ENCODE data around the gene SLC2A8.

Gene SLC2A8

DNA sequence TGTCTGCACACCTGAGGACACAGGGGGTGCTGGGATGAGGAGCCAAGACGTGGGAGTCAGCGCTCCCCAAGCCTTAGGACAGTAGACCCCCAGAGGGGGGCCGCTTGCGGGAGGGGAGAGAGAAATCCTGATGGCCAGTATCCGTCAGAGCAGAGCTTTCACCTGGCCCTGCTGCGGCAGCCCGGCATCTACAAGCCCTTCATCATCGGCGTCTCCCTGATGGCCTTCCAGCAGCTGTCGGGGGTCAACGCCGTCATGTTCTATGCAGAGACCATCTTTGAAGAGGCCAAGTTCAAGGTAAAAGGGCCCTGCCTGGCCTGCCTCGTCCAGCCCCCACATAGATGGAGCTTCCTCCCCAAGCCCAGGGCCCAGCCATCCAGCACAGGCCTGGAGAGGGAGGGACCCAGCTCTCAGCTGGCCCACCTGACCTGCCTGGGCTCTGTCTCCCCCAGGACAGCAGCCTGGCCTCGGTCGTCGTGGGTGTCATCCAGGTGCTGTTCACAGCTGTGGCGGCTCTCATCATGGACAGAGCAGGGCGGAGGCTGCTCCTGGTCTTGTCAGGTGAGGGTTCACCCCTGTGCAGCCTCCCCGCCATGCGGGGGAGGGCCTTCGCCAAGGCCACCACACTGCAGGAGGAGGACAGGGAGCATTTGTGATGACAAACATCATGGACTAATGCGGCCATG lies 6.7 kb downstream of the SLC2A8 start:
- CTCF ChIA-PET: no interaction called here
- POLR2A ChIA-PET: interaction anchor here (1.1 kb wide), 1 partner anchor 15 kb away, joined by 3 read pairs; no protein-coding TSS in a partner anchor
- no peak for DNase-seq (ENCODE audit: extremely low spot score)
- no peak for TF ChIP-seq BHLHE40 (IDR thresholded peaks at IDR 0.05; ENCODE audit: borderline replicate concordance)
- TF ChIP-seq CTBP1 (IDR thresholded peaks at IDR 0.05; ENCODE audit: borderline replicate concordance): no peak
- TF ChIP-seq NFRKB (IDR thresholded peaks at IDR 0.05): no peak

GRCh38 chr9:127404631-127405030 lies 7.7 kb downstream of the SLC2A8 start:
- ChIA-PET POLR2A (no interaction called here), CTCF (no interaction called here)
- TF ChIP-seq HDGF (IDR thresholded peaks at IDR 0.05; ENCODE audit: borderline replicate concordance): no peak
- TF ChIP-seq FOXK2 (IDR thresholded peaks at IDR 0.05): no peak

DNA sequence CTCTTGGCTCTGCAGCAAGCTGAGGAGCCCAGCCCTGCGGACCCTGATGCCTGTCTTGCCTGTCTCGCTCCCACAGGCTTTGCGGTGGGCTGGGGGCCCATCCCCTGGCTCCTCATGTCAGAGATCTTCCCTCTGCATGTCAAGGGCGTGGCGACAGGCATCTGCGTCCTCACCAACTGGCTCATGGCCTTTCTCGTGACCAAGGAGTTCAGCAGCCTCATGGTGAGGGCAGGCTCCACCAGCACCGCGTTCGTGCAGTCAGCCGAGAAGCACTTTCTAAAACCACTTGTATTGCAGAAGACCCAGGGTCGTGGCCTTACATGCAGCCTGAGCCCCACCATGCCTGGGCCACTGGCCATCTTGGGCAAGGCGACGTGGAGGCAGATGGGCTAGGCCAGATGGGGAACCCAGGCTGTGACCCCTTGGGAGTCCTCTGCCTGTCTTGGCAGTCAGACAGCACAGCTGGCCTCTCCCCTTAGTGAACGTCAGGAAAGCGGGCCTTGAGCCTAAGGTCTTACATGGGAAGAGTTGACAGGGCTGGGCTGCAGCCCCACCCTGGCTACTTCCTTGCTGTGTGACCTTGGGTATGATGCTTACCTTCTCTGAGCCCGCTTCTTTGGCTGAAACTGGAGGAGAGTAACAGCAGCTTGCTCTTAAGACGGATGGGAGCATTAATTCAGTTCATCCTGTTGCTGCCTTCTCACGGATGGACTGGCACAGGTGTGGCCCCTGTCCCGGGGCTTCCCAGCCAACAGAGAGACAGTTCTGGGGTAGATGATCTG lies 8.6 kb downstream of the SLC2A8 start:
- DNase-seq (ENCODE audit: extremely low spot score): no peak
- ChIA-PET POLR2A (no interaction called here), CTCF (no interaction called here)
- TF ChIP-seq NFRKB (IDR thresholded peaks at IDR 0.05) (no peak), ZNF384 (IDR thresholded peaks at IDR 0.05) (no peak)

More at GRCh38 chr9:127404631-127405030, 7.7 kb downstream of the SLC2A8 start:
- no peak for DNase-seq (ENCODE audit: extremely low spot score)

DNA sequence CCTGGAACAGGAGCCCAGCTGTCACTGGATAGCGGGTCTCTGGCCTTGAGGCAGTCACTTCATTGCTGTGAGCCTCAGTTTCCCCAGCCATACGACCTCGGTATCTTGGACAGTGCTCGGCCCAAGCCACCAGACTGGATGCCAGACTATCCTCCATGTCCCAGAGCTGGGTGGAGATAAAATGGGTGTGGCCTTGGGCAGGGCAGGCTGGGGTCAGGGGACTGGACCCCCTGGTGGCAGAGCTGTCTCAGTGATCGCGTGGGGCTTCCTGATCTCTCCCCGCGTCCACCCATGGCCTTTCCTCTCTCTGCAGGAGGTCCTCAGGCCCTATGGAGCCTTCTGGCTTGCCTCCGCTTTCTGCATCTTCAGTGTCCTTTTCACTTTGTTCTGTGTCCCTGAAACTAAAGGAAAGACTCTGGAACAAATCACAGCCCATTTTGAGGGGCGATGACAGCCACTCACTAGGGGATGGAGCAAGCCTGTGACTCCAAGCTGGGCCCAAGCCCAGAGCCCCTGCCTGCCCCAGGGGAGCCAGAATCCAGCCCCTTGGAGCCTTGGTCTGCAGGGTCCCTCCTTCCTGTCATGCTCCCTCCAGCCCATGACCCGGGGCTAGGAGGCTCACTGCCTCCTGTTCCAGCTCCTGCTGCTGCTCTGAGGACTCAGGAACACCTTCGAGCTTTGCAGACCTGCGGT lies 10.0 kb downstream of the SLC2A8 start:
- CTCF ChIA-PET: no interaction called here

GRCh38 chr9:127407492-127407843 lies 10.5 kb downstream of the SLC2A8 start:
- ChIA-PET CTCF (no interaction called here), POLR2A (interaction anchor here (1.0 to 1.4 kb wide), 5 partner anchors 11 to 183 kb away, joined by 3 to 4 read pairs (median 4); partner anchors contain the start of genes SLC2A8 and ZNF79)
- TF ChIP-seq SP1 (IDR thresholded peaks at IDR 0.05) (no peak), SUZ12 (IDR thresholded peaks at IDR 0.05) (no peak), CTBP1 (IDR thresholded peaks at IDR 0.05; ENCODE audit: borderline replicate concordance) (no peak), HDGF (IDR thresholded peaks at IDR 0.05; ENCODE audit: borderline replicate concordance) (no peak), NFRKB (IDR thresholded peaks at IDR 0.05) (no peak), FOXM1 (IDR thresholded peaks at IDR 0.05; ENCODE audit: borderline replicate concordance) (no peak), FOXA1 (IDR thresholded peaks at IDR 0.05) (no peak)
- TF ChIP-seq, protein P1, sequence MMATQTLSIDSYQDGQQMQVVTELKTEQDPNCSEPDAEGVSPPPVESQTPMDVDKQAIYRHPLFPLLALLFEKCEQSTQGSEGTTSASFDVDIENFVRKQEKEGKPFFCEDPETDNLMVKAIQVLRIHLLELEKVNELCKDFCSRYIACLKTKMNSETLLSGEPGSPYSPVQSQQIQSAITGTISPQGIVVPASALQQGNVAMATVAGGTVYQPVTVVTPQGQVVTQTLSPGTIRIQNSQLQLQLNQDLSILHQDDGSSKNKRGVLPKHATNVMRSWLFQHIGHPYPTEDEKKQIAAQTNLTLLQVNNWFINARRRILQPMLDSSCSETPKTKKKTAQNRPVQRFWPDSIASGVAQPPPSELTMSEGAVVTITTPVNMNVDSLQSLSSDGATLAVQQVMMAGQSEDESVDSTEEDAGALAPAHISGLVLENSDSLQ (IDR thresholded peaks at IDR 0.05): no peak
- no peak for DNase-seq (ENCODE audit: extremely low spot score)

More for the DNA sequence above, 10.0 kb downstream of the SLC2A8 start:
- POLR2A ChIA-PET: interaction anchor here (1.0 to 1.4 kb wide), 4 partner anchors 10 to 182 kb away, joined by 3 to 4 read pairs (median 4); partner anchors contain the start of gene SLC2A8
- no peak for DNase-seq (ENCODE audit: extremely low spot score)
- TF ChIP-seq SUZ12 (IDR thresholded peaks at IDR 0.05) (no peak), SP1 (IDR thresholded peaks at IDR 0.05) (no peak), HDGF (IDR thresholded peaks at IDR 0.05; ENCODE audit: borderline replicate concordance) (no peak), CTBP1 (IDR thresholded peaks at IDR 0.05; ENCODE audit: borderline replicate concordance) (no peak), ZNF384 (IDR thresholded peaks at IDR 0.05) (no peak), NFRKB (IDR thresholded peaks at IDR 0.05) (no peak), TARDBP (IDR thresholded peaks at IDR 0.05) (no peak), L3MBTL2 (conservative IDR thresholded peaks at IDR 0.05) (no peak), FOXM1 (IDR thresholded peaks at IDR 0.05; ENCODE audit: borderline replicate concordance) (no peak), FOXA1 (IDR thresholded peaks at IDR 0.05) (no peak), ELF4 (IDR thresholded peaks at IDR 0.05) (no peak), FOXK2 (IDR thresholded peaks at IDR 0.05) (no peak), ARNT (IDR thresholded peaks at IDR 0.05) (no peak), LEF1 (IDR thresholded peaks at IDR 0.05; ENCODE audit: borderline replicate concordance) (no peak), BHLHE40 (IDR thresholded peaks at IDR 0.05; ENCODE audit: borderline replicate concordance) (no peak)
- TF ChIP-seq, protein P1 (IDR thresholded peaks at IDR 0.05): no peak

- ChIA-PET POLR2A (no interaction called here), CTCF (no interaction called here)
- no peak for DNase-seq (ENCODE audit: extremely low spot score)
- no peak for TF ChIP-seq CTBP1 (IDR thresholded peaks at IDR 0.05; ENCODE audit: borderline replicate concordance)
- no peak for TF ChIP-seq NFRKB (IDR thresholded peaks at IDR 0.05)
- TF ChIP-seq BHLHE40 (IDR thresholded peaks at IDR 0.05; ENCODE audit: borderline replicate concordance): no peak
- no peak for TF ChIP-seq FOXM1 (IDR thresholded peaks at IDR 0.05; ENCODE audit: borderline replicate concordance)
- TF ChIP-seq ARNT (IDR thresholded peaks at IDR 0.05): no peak
- TF ChIP-seq FOXK2 (IDR thresholded peaks at IDR 0.05): no peak
- no peak for TF ChIP-seq ELF4 (IDR thresholded peaks at IDR 0.05)
- TF ChIP-seq TARDBP (IDR thresholded peaks at IDR 0.05): no peak
- no peak for TF ChIP-seq SUZ12 (IDR thresholded peaks at IDR 0.05)
- no peak for TF ChIP-seq SP1 (IDR thresholded peaks at IDR 0.05)
- TF ChIP-seq HDGF (IDR thresholded peaks at IDR 0.05; ENCODE audit: borderline replicate concordance): no peak
- TF ChIP-seq LEF1 (IDR thresholded peaks at IDR 0.05; ENCODE audit: borderline replicate concordance): no peak
- TF ChIP-seq, protein P1 (IDR thresholded peaks at IDR 0.05): no peak
- no peak for TF ChIP-seq FOXA1 (IDR thresholded peaks at IDR 0.05)
- no peak for TF ChIP-seq ZNF384 (IDR thresholded peaks at IDR 0.05)
- no peak for TF ChIP-seq L3MBTL2 (conservative IDR thresholded peaks at IDR 0.05)
Observed at GRCh38 chr9:127411122-127411521, 14.2 kb downstream of the SLC2A8 start.
